Prostate gland (tissue), 2 donors: Measurements from ENCODE around the gene SUPT6H. TPM values are rescaled to one million over a fixed set of nuclear protein-coding genes. Genes with fewer than 3 reads are reported as not detected.

Source experiments
- DNase-seq: peaks from one replicate; pipeline ENCODE4 v3.0.0-alpha.2; 2019; ENCODE audit warnings: low spot score
- H3K27ac ChIP-seq, 2 donors: fragments of 200-600 bp; sonication (generic); 2 replicates each; pipeline ENCODE4 v1.5.1; 2017 to 2019
- H3K27me3 ChIP-seq: fragments of 200-600 bp; sonication (generic); replicated peaks from 2 replicates; pipeline ENCODE4 v1.5.1; 2019; ENCODE audit not compliant: insufficient read depth
- H3K36me3 ChIP-seq, 2 donors: fragments of 200-600 bp; sonication (generic); 1 replicate in 1 of 2; 2 replicates in 1 of 2; pipeline versions ENCODE4 v1.5.1 to v1.8.1; 2017 to 2019
- H3K4me1 ChIP-seq: fragments of 200-600 bp; sonication (generic); replicated peaks from 2 replicates; pipeline ENCODE4 v1.5.1; 2019
- H3K4me3 ChIP-seq, 2 donors: fragments of 200-600 bp; sonication (generic); 2 replicates each; pipeline ENCODE4 v1.5.1; 2017 to 2019
- H3K9me3 ChIP-seq: fragments of 200-600 bp; sonication (generic); 2 replicates; pipeline ENCODE4 v1.5.1; 2017
- POLR2A ChIP-seq: fragments of 450-650 bp; IDR thresholded peaks from one replicate; pipeline ENCODE4 v1.6.1; 2016; ENCODE audit warnings: antibody characterized with exemption, mild to moderate bottlenecking
- POLR2AphosphoS5 ChIP-seq: sonication (generic); formaldehyde crosslinking; IDR thresholded peaks from one replicate; pipeline ENCODE4 v1.6.1; 2017; ENCODE audit warnings: antibody characterized with exemption
- WGBS: methylation state at CpG from one replicate; pipeline ENCODE4 v1.1.5; 2018; 5-methylcytosine and 5-hydroxymethylcytosine counted together
- intact Hi-C: fragments of 100-400 bp; cut with DNase I; formaldehyde crosslinking; loops from one replicate; pipeline ENCODE4 v1.14.2; 2022
- total RNA-seq, 2 donors: library from RNA; depleted of rRNA; stranded (reverse); fragments of >200 nt; gene quantifications; one replicate each; pipeline ENCODE4 v1.1.0, GENCODE V29; 2016
- TF ChIP-seq, protein P1 (sequence below), 4 experiments: fragments of 200-600 bp in 2 of 4; fragments of 450-650 bp in 2 of 4; sonication (generic) in 2 of 4; IDR thresholded peaks; 1 replicate in 3 of 4; 2 replicates in 1 of 4; pipeline ENCODE4 v1.5.1; 2016 to 2019; ENCODE audit warnings: antibody characterized with exemption in 4 of 4, mild to moderate bottlenecking in 2 of 4, moderate library complexity in 2 of 4

Gene SUPT6H
- total RNA-seq, 2 donors from 2014 or later: 52.7 to 138 TPM

GRCh38 chr17:28615260-28615940 lies 46.6 kb upstream of the SUPT6H start:
- intact Hi-C loops: no loop called here
- H3K27ac ChIP-seq: no peak overlapping the region
- DNase-seq: no peak
- no peaks in the 10 kb centered on the region for H3K27me3 ChIP-seq
- H3K4me1 ChIP-seq: no peaks in the 10 kb centered on the region
- H3K4me3 ChIP-seq: no peak overlapping the region
- TF ChIP-seq, protein P1, sequence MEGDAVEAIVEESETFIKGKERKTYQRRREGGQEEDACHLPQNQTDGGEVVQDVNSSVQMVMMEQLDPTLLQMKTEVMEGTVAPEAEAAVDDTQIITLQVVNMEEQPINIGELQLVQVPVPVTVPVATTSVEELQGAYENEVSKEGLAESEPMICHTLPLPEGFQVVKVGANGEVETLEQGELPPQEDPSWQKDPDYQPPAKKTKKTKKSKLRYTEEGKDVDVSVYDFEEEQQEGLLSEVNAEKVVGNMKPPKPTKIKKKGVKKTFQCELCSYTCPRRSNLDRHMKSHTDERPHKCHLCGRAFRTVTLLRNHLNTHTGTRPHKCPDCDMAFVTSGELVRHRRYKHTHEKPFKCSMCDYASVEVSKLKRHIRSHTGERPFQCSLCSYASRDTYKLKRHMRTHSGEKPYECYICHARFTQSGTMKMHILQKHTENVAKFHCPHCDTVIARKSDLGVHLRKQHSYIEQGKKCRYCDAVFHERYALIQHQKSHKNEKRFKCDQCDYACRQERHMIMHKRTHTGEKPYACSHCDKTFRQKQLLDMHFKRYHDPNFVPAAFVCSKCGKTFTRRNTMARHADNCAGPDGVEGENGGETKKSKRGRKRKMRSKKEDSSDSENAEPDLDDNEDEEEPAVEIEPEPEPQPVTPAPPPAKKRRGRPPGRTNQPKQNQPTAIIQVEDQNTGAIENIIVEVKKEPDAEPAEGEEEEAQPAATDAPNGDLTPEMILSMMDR (IDR thresholded peaks at IDR 0.05): no peak
- TF ChIP-seq POLR2AphosphoS5: no peak
- TF ChIP-seq POLR2A: no peak
- no peaks in the 10 kb centered on the region for H3K9me3 ChIP-seq
- 87% methylated on average over 4 of the region's 4 CpGs for WGBS
- H3K36me3 ChIP-seq: peaks cover 31 to 36% of the 10 kb centered on the region in 2 donors

DNA sequence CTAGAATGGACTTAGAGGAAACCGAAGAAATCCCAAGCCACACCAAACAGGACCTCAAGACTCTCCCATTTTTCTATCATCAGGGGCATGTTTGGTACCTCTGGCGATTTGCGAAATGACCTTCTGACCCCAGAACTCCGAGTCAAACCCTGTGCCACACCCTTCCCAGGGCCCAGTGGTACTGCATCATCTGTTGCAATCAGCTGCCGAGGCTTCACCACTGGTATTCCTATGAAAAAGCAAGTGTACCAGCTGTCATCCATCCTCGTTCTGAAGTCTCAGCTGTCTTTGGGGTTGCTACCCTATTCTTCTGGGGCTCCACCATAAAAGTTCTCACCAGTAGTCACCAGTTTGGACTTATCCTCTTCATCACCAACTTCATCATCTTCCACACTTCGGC lies 45.7 kb upstream of the SUPT6H start:
- 80% methylated on average over 7 of the region's 7 CpGs for WGBS
- intact Hi-C loops: no loop called here
- TF ChIP-seq POLR2AphosphoS5 (no peak), POLR2A (no peak)
- TF ChIP-seq, protein P1 (IDR thresholded peaks at IDR 0.05): no peak
- Histone ChIP-seq H3K9me3 (no peaks in the 10 kb centered on the region), H3K27ac (no peak overlapping the region), H3K4me3 (no peak overlapping the region), H3K27me3 (no peaks in the 10 kb centered on the region), H3K4me1 (no peaks in the 10 kb centered on the region), H3K36me3 (peaks cover 40 to 44% of the 10 kb centered on the region in 2 donors)
- no peak for DNase-seq

DNA sequence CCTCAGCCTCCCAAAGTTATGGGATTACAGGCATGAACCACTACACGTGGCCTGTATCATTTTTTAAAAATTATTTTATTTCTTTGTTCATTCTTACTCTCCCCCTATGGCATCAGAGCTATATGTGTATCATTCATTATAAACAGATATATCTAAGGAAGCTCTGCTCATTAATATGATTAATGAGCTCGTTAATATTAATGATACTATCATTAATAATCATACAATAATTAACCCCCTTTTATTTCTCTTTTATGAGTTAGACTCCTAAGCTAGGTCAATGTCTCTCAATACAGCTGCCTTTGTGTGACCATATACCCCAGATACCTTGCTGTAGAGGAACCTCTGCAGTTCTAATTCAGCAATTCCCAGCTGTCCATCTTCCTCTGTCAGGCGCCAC lies 43.5 kb upstream of the SUPT6H start:
- WGBS: 95% methylated on average over 3 of the region's 3 CpGs
- intact Hi-C loops: no loop called here
- Histone ChIP-seq H3K9me3 (no peaks in the 10 kb centered on the region), H3K4me1 (no peaks in the 10 kb centered on the region), H3K4me3 (no peak overlapping the region), H3K36me3 (peaks cover 44 to 49% of the 10 kb centered on the region in 2 donors), H3K27ac (no peak overlapping the region), H3K27me3 (no peaks in the 10 kb centered on the region)
- TF ChIP-seq, protein P1 (IDR thresholded peaks at IDR 0.05): no peak
- DNase-seq: no peak

DNA sequence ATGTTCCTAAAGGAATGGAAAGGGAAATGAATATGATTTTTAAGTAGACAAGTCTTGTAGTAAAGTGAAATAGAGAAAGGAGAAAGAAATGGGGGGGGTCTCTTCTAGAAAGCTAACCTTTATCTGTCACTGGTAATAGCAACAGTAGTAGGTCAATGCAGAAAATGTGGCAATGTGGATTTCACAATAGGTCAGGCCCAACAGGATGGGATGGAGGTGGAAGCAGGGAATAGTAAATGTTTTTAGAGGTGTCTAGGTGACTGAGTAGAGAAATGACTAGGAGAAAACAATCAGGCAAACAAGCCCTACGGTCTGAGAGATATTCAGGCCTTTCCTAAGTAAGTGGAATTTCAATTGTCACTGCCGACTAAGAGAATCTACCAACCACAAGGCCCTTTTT lies 42.0 kb upstream of the SUPT6H start:
- no peak overlapping the region for H3K4me3 ChIP-seq
- H3K27me3 ChIP-seq: no peaks in the 10 kb centered on the region
- H3K9me3 ChIP-seq: no peaks in the 10 kb centered on the region
- 87% methylated on average over 2 of the region's 2 CpGs for WGBS
- no peak for DNase-seq
- TF ChIP-seq, protein P1 (IDR thresholded peaks at IDR 0.05): no peak
- TF ChIP-seq POLR2A (no peak), POLR2AphosphoS5 (no peak)
- intact Hi-C loops: no loop called here
- H3K27ac ChIP-seq: no peak overlapping the region
- no peaks in the 10 kb centered on the region for H3K4me1 ChIP-seq
- H3K36me3 ChIP-seq: peaks cover 39 to 52% of the 10 kb centered on the region in 2 donors

- TF ChIP-seq POLR2AphosphoS5 (no peak), POLR2A (no peak)
- TF ChIP-seq, protein P1 (IDR thresholded peaks at IDR 0.05): no peak
- no peaks in the 10 kb centered on the region for H3K4me1 ChIP-seq
- H3K4me3 ChIP-seq: no peak overlapping the region
- DNase-seq: no peak
- no peaks in the 10 kb centered on the region for H3K9me3 ChIP-seq
- H3K36me3 ChIP-seq: peaks cover 23 to 36% of the 10 kb centered on the region in 2 donors
- 88% methylated on average over 3 of the region's 3 CpGs for WGBS
- intact Hi-C loops: no loop called here
- H3K27ac ChIP-seq: no peak overlapping the region
- H3K27me3 ChIP-seq: no peaks in the 10 kb centered on the region
Observed at GRCh38 chr17:28622186-28622585, 39.8 kb upstream of the SUPT6H start.
